Ishikawa (cell line): ENCODE results near the gene EIF2S3.

Experiments used
- CEBPB ChIP-seq: IDR thresholded peaks from 2 replicates; pipeline ENCODE4 v1.6.1; 2012
- CREB1 ChIP-seq: IDR thresholded peaks from 2 replicates; pipeline ENCODE4 v1.6.1; 2012; ENCODE audit warnings: low read depth
- EGR1 ChIP-seq: IDR thresholded peaks from 2 replicates; pipeline ENCODE4 v1.6.1; 2012
- EP300 ChIP-seq: IDR thresholded peaks from 2 replicates; pipeline ENCODE4 v1.6.1; 2012; ENCODE audit warnings: borderline replicate concordance
- FOXM1 ChIP-seq: IDR thresholded peaks from 2 replicates; pipeline ENCODE4 v1.6.1; 2012; ENCODE audit warnings: low read depth, borderline replicate concordance
- NFIC ChIP-seq: IDR thresholded peaks from 2 replicates; pipeline ENCODE4 v1.6.1; 2012
- RAD21 ChIP-seq: IDR thresholded peaks from 2 replicates; pipeline ENCODE4 v1.6.1; 2012; ENCODE audit warnings: low read depth
- REST ChIP-seq: IDR thresholded peaks from 2 replicates; pipeline ENCODE4 v1.6.1; 2012; ENCODE audit warnings: low read depth, mild to moderate bottlenecking
- TAF1 ChIP-seq: IDR thresholded peaks from 2 replicates; pipeline ENCODE4 v1.6.1; 2012; ENCODE audit warnings: low read depth, mild to moderate bottlenecking
- TCF12 ChIP-seq: IDR thresholded peaks from 2 replicates; pipeline ENCODE4 v1.6.1; 2012; ENCODE audit warnings: low read depth
- TEAD4 ChIP-seq: IDR thresholded peaks from 2 replicates; pipeline ENCODE4 v1.6.1; 2012
- YY1 ChIP-seq: IDR thresholded peaks from 2 replicates; pipeline ENCODE4 v1.6.1; 2012; ENCODE audit warnings: low read depth
- ZBTB7A ChIP-seq: IDR thresholded peaks from 2 replicates; pipeline ENCODE4 v1.6.1; 2012; ENCODE audit warnings: low read depth
- TF ChIP-seq, protein P1 (sequence below): IDR thresholded peaks from 2 replicates; pipeline ENCODE4 v1.6.1; 2012
- TF ChIP-seq, protein P2 (sequence below): IDR thresholded peaks from 2 replicates; pipeline ENCODE4 v1.6.1; 2012

EIF2S3 gene

DNA sequence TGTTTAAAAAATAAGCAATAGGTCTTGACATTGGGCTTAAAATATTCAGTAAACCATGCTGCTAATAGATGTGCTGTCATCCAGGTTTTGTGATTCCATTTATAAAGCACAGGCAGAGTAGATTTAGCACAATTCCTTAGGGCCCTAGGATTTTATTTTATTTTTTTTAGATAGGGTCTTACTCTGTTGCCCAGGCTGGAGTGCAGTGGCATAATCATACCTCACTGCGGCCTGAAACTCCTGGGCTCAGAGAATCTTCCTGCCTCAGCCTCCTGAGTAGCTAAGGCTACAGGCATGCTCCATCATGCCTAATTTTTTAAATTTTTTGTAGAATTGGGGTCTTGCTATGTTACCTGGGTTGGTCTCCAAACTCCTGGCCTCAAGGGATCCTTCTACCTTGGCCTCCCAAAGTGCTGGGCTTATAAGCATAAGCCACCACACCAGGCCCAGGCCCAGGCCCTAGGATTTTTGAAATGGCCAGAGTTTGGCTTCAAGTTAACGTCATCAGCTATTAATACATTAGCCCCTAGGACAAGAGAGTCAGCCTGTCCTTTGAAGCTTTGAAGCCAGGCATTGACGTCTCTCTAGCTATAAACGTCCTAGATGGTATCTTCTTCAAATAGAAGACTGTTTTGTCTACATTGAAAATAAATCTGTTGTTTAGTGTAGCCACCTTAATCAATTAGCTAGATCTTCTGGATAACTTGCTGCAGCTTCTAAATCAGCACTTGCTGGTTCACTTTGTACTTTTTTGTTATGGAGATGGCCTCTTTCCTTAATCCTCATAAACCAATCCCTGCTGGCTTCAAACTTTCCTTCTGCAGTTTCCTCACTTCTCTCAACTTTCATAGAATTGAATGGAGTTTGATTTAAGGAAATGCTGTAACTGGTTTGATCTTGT is 35.8 kb downstream of the EIF2S3 start:
- no peak for TF ChIP-seq CREB1
- TF ChIP-seq, protein P1, sequence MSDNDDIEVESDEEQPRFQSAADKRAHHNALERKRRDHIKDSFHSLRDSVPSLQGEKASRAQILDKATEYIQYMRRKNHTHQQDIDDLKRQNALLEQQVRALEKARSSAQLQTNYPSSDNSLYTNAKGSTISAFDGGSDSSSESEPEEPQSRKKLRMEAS, result no peak
- TF ChIP-seq, protein P2, sequence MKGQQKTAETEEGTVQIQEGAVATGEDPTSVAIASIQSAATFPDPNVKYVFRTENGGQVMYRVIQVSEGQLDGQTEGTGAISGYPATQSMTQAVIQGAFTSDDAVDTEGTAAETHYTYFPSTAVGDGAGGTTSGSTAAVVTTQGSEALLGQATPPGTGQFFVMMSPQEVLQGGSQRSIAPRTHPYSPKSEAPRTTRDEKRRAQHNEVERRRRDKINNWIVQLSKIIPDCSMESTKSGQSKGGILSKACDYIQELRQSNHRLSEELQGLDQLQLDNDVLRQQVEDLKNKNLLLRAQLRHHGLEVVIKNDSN, result no peak
- TF ChIP-seq NFIC, result no peak
- no peak for TF ChIP-seq ZBTB7A
- no peak for TF ChIP-seq TAF1
- no peak for TF ChIP-seq FOXM1
- TF ChIP-seq TEAD4, result no peak
- TF ChIP-seq EGR1, result no peak
- TF ChIP-seq RAD21, result no peak
- TF ChIP-seq EP300, result no peak
- TF ChIP-seq TCF12, result no peak
- TF ChIP-seq CEBPB, result no peak
- TF ChIP-seq REST, result no peak
- no peak for TF ChIP-seq YY1

DNA sequence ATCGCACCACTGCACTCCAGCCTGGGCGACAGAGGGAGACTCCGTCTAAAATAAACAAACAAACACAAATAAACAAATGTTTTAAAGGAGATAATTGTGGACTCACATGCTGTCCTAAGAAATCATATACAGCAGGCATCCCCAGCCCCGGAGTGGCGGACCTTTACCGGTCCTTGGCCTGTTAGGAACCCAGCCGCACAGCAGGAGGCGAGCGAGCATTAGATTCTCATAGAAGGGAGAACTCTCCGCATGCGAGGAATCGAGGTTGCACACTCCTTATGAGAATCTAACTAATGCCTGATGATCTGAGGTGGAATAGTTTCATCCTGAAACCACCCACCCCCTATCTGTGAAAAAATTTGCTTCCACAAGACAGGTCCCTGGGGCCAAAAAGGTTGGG is 39.0 kb downstream of the EIF2S3 start:
- TF ChIP-seq EGR1 (no peak), CEBPB (no peak), REST (no peak)

DNA sequence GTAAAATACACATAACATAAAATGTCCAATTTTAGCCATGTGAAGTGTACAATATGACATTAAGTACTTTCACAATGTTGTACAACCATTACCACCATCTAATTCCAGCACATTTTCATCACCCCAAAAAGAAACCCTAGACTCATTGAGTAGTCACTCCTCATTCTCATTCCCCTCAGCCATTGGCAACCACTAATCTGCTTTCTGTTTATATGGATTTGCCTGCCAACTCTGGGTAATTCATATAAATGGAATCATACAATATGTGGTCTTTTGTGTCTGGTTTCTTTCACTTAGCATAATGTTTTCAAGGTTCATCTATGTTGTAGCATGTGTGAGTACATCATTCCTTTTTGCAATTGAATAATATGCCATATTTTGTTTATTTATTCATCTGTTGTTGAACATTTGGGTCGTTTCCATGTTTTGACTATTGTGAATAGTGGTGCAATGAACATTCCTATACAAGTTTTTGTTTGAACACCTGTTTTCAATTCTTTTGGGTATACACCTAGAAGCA is 43.0 kb downstream of the EIF2S3 start:
- TF ChIP-seq TAF1 (no peak), TCF12 (no peak), CREB1 (no peak)

DNA sequence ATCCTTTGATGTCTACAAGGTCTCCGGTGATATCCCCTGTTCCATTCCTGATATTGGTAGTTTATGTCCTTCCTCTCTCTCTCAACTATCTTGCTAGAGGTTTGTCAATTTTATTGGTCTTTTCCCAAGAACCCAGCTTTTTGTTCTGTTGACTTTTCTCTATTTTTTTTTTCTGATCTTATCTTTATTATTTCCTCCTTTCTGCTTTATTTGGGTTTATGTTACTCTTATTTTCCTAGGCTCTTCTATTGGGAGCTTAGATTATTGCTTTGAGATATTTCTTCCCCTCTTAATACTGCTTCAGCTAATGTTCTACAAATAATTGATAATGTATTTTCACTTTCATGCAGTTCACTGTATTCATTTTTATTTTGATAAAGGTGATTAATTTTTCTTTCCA is 44.2 kb downstream of the EIF2S3 start:
- TF ChIP-seq TEAD4, result no peak
- TF ChIP-seq CREB1, result no peak
- TF ChIP-seq, protein P1, result no peak
- TF ChIP-seq, protein P2, result no peak
- TF ChIP-seq TAF1, result no peak

DNA sequence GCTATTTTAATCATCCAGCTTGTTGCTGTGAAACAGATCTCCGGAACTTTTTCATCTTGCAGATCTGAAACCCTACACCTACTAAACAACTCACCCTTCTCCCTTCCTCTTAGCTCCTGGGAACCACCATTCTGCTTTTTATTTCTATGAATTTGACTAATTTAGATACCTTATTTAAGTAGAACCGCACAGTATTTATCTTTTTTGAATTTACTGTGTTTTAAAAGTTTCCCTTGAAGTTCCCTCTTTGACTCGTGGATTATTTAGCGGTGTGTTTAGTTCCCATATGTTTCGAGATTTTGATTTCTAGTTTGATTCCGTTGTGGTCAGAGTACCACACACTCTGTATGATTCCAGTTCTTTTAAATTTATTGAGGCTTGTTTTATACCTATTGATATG is 44.6 kb downstream of the EIF2S3 start:
- TF ChIP-seq EGR1, result no peak
- no peak for TF ChIP-seq CREB1
- no peak for TF ChIP-seq FOXM1

DNA sequence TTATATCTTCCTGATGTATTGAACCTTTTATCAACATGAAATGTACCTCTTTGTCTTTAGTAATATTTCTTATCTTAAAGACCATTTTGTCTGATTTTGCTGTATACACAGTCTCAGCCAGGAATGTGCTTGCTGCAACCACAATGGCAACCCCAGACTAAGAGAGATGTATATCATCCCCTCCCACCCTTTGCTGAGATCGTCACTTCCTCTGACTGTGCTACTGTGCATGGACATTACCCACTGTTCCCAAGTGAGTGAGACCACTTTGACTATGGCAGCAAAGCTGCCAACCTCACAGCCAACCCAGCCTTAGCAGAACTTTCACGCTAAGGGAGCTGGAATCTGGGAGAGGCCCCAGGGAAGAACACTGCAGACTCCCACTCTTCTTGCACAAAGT is 46.0 kb downstream of the EIF2S3 start:
- TF ChIP-seq TAF1 (no peak), TCF12 (no peak), RAD21 (no peak), REST (no peak), CEBPB (no peak), EGR1 (no peak), CREB1 (no peak), FOXM1 (no peak), ZBTB7A (no peak), YY1 (no peak), EP300 (no peak), NFIC (no peak), TEAD4 (no peak)
- TF ChIP-seq, protein P2, result no peak
- TF ChIP-seq, protein P1, result no peak
